Measurements from ENCODE around the gene GAB1.

GAB1 gene

GRCh38 chr4:143486314-143486713 lies 149.6 kb downstream of the GAB1 start:
- H3K4me1 ChIP-seq (ENCODE audit: control insufficient read depth, insufficient read depth, low read length) = no peaks in the 10 kb centered on the region

GRCh38 chr4:143488687-143489086 lies 152.0 kb downstream of the GAB1 start:
- Histone ChIP-seq H3K9ac (ENCODE audit: low read depth, low read length) (no peak overlapping the region), H3K27me3 (ENCODE audit: control insufficient read depth, insufficient read depth, low read length) (no peaks in the 10 kb centered on the region), H3K36me3 (ENCODE audit: control insufficient read depth, insufficient read depth, low read length) (no peaks in the 10 kb centered on the region), H3K4me1 (ENCODE audit: control insufficient read depth, insufficient read depth, low read length) (no peaks in the 10 kb centered on the region), H3K9me3 (ENCODE audit: control insufficient read depth, insufficient read depth, low read length) (no peaks in the 10 kb centered on the region), H3K4me3 (ENCODE audit: low read depth, low read length) (no peak overlapping the region)

More at GRCh38 chr4:143486314-143486713, 149.6 kb downstream of the GAB1 start:
- Histone ChIP-seq H3K9ac (ENCODE audit: low read depth, low read length) (no peak overlapping the region), H3K27me3 (ENCODE audit: control insufficient read depth, insufficient read depth, low read length) (no peaks in the 10 kb centered on the region), H3K36me3 (ENCODE audit: control insufficient read depth, insufficient read depth, low read length) (no peaks in the 10 kb centered on the region), H3K4me3 (ENCODE audit: low read depth, low read length) (no peak overlapping the region), H3K9me3 (ENCODE audit: control insufficient read depth, insufficient read depth, low read length) (no peaks in the 10 kb centered on the region)

- no peak overlapping the region for H3K4me3 ChIP-seq (ENCODE audit: low read depth, low read length)
- H3K27me3 ChIP-seq (ENCODE audit: control insufficient read depth, insufficient read depth, low read length) = no peaks in the 10 kb centered on the region
- H3K9me3 ChIP-seq (ENCODE audit: control insufficient read depth, insufficient read depth, low read length) = no peaks in the 10 kb centered on the region
- no peaks in the 10 kb centered on the region for H3K4me1 ChIP-seq (ENCODE audit: control insufficient read depth, insufficient read depth, low read length)
- H3K36me3 ChIP-seq (ENCODE audit: control insufficient read depth, insufficient read depth, low read length) = no peaks in the 10 kb centered on the region
- no peak overlapping the region for H3K9ac ChIP-seq (ENCODE audit: low read depth, low read length)
Observed at GRCh38 chr4:143489106-143489505, 152.4 kb downstream of the GAB1 start.

- H3K9me3 ChIP-seq (ENCODE audit: control insufficient read depth, insufficient read depth, low read length) = no peaks in the 10 kb centered on the region
- H3K27me3 ChIP-seq (ENCODE audit: control insufficient read depth, insufficient read depth, low read length) = no peaks in the 10 kb centered on the region
- H3K4me1 ChIP-seq (ENCODE audit: control insufficient read depth, insufficient read depth, low read length) = no peaks in the 10 kb centered on the region
- no peaks in the 10 kb centered on the region for H3K36me3 ChIP-seq (ENCODE audit: control insufficient read depth, insufficient read depth, low read length)
- H3K9ac ChIP-seq (ENCODE audit: low read depth, low read length) = no peak overlapping the region
- H3K4me3 ChIP-seq (ENCODE audit: low read depth, low read length) = no peak overlapping the region
Observed at GRCh38 chr4:143498021-143498420, 161.3 kb downstream of the GAB1 start.

GRCh38 chr4:143502231-143502630 lies 165.6 kb downstream of the GAB1 start:
- H3K4me3 ChIP-seq (ENCODE audit: low read depth, low read length) = no peak overlapping the region
- H3K4me1 ChIP-seq (ENCODE audit: control insufficient read depth, insufficient read depth, low read length) = no peaks in the 10 kb centered on the region
- H3K9ac ChIP-seq (ENCODE audit: low read depth, low read length) = no peak overlapping the region
- no peaks in the 10 kb centered on the region for H3K36me3 ChIP-seq (ENCODE audit: control insufficient read depth, insufficient read depth, low read length)
- H3K27me3 ChIP-seq (ENCODE audit: control insufficient read depth, insufficient read depth, low read length) = no peaks in the 10 kb centered on the region
- no peaks in the 10 kb centered on the region for H3K9me3 ChIP-seq (ENCODE audit: control insufficient read depth, insufficient read depth, low read length)

GRCh38 chr4:143506031-143506430 lies 169.4 kb downstream of the GAB1 start:
- no peak overlapping the region for H3K9ac ChIP-seq (ENCODE audit: low read depth, low read length)
- H3K4me3 ChIP-seq (ENCODE audit: low read depth, low read length) = no peak overlapping the region
- no peaks in the 10 kb centered on the region for H3K27me3 ChIP-seq (ENCODE audit: control insufficient read depth, insufficient read depth, low read length)
- no peaks in the 10 kb centered on the region for H3K4me1 ChIP-seq (ENCODE audit: control insufficient read depth, insufficient read depth, low read length)
- no peaks in the 10 kb centered on the region for H3K36me3 ChIP-seq (ENCODE audit: control insufficient read depth, insufficient read depth, low read length)
- no peaks in the 10 kb centered on the region for H3K9me3 ChIP-seq (ENCODE audit: control insufficient read depth, insufficient read depth, low read length)

GRCh38 chr4:143511906-143512305 lies 175.2 kb downstream of the GAB1 start:
- Histone ChIP-seq H3K27me3 (ENCODE audit: control insufficient read depth, insufficient read depth, low read length) (no peaks in the 10 kb centered on the region), H3K9ac (ENCODE audit: low read depth, low read length) (no peak overlapping the region), H3K4me3 (ENCODE audit: low read depth, low read length) (no peak overlapping the region), H3K4me1 (ENCODE audit: control insufficient read depth, insufficient read depth, low read length) (peaks cover 5% of the 10 kb centered on the region), H3K9me3 (ENCODE audit: control insufficient read depth, insufficient read depth, low read length) (no peaks in the 10 kb centered on the region), H3K36me3 (ENCODE audit: control insufficient read depth, insufficient read depth, low read length) (no peaks in the 10 kb centered on the region)

GRCh38 chr4:143512978-143513313 lies 176.3 kb downstream of the GAB1 start:
- no peaks in the 10 kb centered on the region for H3K27me3 ChIP-seq (ENCODE audit: control insufficient read depth, insufficient read depth, low read length)
- H3K4me3 ChIP-seq (ENCODE audit: low read depth, low read length) = peak overlapping the region; percentile 74
- peaks cover 5% of the 10 kb centered on the region for H3K4me1 ChIP-seq (ENCODE audit: control insufficient read depth, insufficient read depth, low read length)
- H3K9me3 ChIP-seq (ENCODE audit: control insufficient read depth, insufficient read depth, low read length) = no peaks in the 10 kb centered on the region
- no peak overlapping the region for H3K9ac ChIP-seq (ENCODE audit: low read depth, low read length)
- H3K36me3 ChIP-seq (ENCODE audit: control insufficient read depth, insufficient read depth, low read length) = peaks cover 6% of the 10 kb centered on the region

GRCh38 chr4:143513314-143514168 lies 176.9 kb downstream of the GAB1 start, which contains the start of gene SMARCA5:
Gene SMARCA5, plus strand, starts transcription at chr4:143513702. Its CDS starts 223 bp downstream, at chr4:143513925.
- peak within 1 kb of the TSS; percentile 74 for H3K4me3 ChIP-seq (ENCODE audit: low read depth, low read length)
- H3K36me3 ChIP-seq (ENCODE audit: control insufficient read depth, insufficient read depth, low read length) = peaks cover 6% of the 10 kb centered on the region
- no peaks in the 10 kb centered on the region for H3K9me3 ChIP-seq (ENCODE audit: control insufficient read depth, insufficient read depth, low read length)
- H3K9ac ChIP-seq (ENCODE audit: low read depth, low read length) = peak within 1 kb of the TSS; percentile 82
- peaks cover 5% of the 10 kb centered on the region for H3K4me1 ChIP-seq (ENCODE audit: control insufficient read depth, insufficient read depth, low read length)
- no peaks in the 10 kb centered on the region for H3K27me3 ChIP-seq (ENCODE audit: control insufficient read depth, insufficient read depth, low read length)

- H3K27me3 ChIP-seq (ENCODE audit: control insufficient read depth, insufficient read depth, low read length) = no peaks in the 10 kb centered on the region
- H3K36me3 ChIP-seq (ENCODE audit: control insufficient read depth, insufficient read depth, low read length) = peaks cover 6% of the 10 kb centered on the region
- H3K4me1 ChIP-seq (ENCODE audit: control insufficient read depth, insufficient read depth, low read length) = peaks cover 5% of the 10 kb centered on the region
- no peaks in the 10 kb centered on the region for H3K9me3 ChIP-seq (ENCODE audit: control insufficient read depth, insufficient read depth, low read length)
- H3K9ac ChIP-seq (ENCODE audit: low read depth, low read length) = peak overlapping the region; percentile 82
- peak overlapping the region; percentile 74 for H3K4me3 ChIP-seq (ENCODE audit: low read depth, low read length)
Observed at GRCh38 chr4:143514169-143514495, 177.5 kb downstream of the GAB1 start.

- no peaks in the 10 kb centered on the region for H3K27me3 ChIP-seq (ENCODE audit: control insufficient read depth, insufficient read depth, low read length)
- peaks cover 6% of the 10 kb centered on the region for H3K36me3 ChIP-seq (ENCODE audit: control insufficient read depth, insufficient read depth, low read length)
- peaks cover 5% of the 10 kb centered on the region for H3K4me1 ChIP-seq (ENCODE audit: control insufficient read depth, insufficient read depth, low read length)
- peak overlapping the region; percentile 82 for H3K9ac ChIP-seq (ENCODE audit: low read depth, low read length)
- peak overlapping the region; percentile 74 for H3K4me3 ChIP-seq (ENCODE audit: low read depth, low read length)
- H3K9me3 ChIP-seq (ENCODE audit: control insufficient read depth, insufficient read depth, low read length) = no peaks in the 10 kb centered on the region
Observed at GRCh38 chr4:143514497-143514896, 177.8 kb downstream of the GAB1 start.

GRCh38 chr4:143514901-143515300 lies 178.2 kb downstream of the GAB1 start:
- Histone ChIP-seq H3K4me1 (ENCODE audit: control insufficient read depth, insufficient read depth, low read length) (peaks cover 5% of the 10 kb centered on the region), H3K36me3 (ENCODE audit: control insufficient read depth, insufficient read depth, low read length) (peaks cover 6% of the 10 kb centered on the region), H3K4me3 (ENCODE audit: low read depth, low read length) (peak overlapping the region; percentile 74), H3K9me3 (ENCODE audit: control insufficient read depth, insufficient read depth, low read length) (no peaks in the 10 kb centered on the region), H3K9ac (ENCODE audit: low read depth, low read length) (peak overlapping the region; percentile 82), H3K27me3 (ENCODE audit: control insufficient read depth, insufficient read depth, low read length) (no peaks in the 10 kb centered on the region)

All from iPS-15b (cell line).